Lower leg skin (tissue), 3 donors: Measurements from ENCODE around the gene SHKBP1.

Source experiments
- POLR2A ChIP-seq, 2 donors: fragments of 450-650 bp; IDR thresholded peaks; one replicate each; pipeline ENCODE4 v1.6.1; 2016 to 2017; ENCODE audit warnings: antibody characterized with exemption in 2 of 2, mild to moderate bottlenecking in 1 of 2, moderate library complexity in 1 of 2
- TF ChIP-seq, protein P1 (sequence below), 3 donors: fragments of 450-650 bp; IDR thresholded peaks; one replicate each; pipeline ENCODE4 v1.5.1; 2016; ENCODE audit warnings: antibody characterized with exemption in 3 of 3, mild to moderate bottlenecking in 3 of 3, moderate library complexity in 2 of 3

DNA sequence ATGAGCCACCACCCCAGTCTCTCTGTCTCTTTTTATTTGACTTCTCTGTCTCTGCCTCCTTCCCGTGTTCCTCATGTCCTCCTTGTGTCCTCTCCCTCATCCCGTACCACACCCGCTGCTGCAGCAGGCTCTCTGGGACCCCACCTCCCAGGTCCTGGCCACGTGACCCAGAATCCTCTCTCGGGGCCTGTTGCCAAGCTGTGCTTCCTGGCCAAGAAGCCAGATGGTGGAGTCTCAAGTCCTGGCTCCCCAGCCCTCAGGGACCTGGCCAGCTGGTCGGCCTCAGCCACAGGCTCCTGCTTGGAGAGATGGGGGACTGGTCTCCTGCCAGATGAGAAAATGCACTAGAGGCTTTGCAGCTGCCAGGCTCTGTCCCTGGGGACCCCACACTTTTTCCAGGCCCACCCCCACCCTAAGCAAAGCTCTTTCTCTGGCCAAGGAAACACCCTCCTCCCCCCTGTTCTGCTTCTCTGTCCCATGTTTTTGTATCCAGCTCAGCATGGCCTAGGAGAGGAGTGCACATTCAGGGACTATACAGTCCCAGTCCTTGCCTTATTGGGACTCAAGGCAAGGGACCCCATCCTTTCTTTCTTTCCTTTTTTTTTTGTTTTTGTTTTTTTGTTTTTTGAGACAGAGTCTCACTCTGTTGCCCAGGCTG lies 34.3 kb upstream of the SHKBP1 start:
- TF ChIP-seq POLR2A (IDR thresholded peaks at IDR 0.05) = no peak
- TF ChIP-seq, protein P1, sequence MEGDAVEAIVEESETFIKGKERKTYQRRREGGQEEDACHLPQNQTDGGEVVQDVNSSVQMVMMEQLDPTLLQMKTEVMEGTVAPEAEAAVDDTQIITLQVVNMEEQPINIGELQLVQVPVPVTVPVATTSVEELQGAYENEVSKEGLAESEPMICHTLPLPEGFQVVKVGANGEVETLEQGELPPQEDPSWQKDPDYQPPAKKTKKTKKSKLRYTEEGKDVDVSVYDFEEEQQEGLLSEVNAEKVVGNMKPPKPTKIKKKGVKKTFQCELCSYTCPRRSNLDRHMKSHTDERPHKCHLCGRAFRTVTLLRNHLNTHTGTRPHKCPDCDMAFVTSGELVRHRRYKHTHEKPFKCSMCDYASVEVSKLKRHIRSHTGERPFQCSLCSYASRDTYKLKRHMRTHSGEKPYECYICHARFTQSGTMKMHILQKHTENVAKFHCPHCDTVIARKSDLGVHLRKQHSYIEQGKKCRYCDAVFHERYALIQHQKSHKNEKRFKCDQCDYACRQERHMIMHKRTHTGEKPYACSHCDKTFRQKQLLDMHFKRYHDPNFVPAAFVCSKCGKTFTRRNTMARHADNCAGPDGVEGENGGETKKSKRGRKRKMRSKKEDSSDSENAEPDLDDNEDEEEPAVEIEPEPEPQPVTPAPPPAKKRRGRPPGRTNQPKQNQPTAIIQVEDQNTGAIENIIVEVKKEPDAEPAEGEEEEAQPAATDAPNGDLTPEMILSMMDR (IDR thresholded peaks at IDR 0.05) = no peak
